GM06990 (cell line): ENCODE measurements around the gene OR14C36.
"Not testable (repeated sequence)": the region's sequence is repeated elsewhere in the genome, so short reads cannot be mapped to it uniquely, and the experiment has no call there.

ENCODE experiments used
- DNase-seq: peaks from one replicate; pipeline ENCODE4 v3.0.0-alpha.2; 2011; ENCODE audit not compliant: insufficient read length; ENCODE audit errors: extremely low read depth
- H3K27me3 ChIP-seq: replicated peaks from 2 replicates; pipeline ENCODE4 v1.6.0; 2011; ENCODE audit warnings: low read length; ENCODE audit not compliant: control insufficient read depth, insufficient read depth
- H3K36me3 ChIP-seq: 2 replicates; pipeline ENCODE4 v1.5.1; 2011; ENCODE audit warnings: low read length; ENCODE audit not compliant: control insufficient read depth, insufficient read depth
- H3K4me3 ChIP-seq: replicated peaks from 2 replicates; pipeline ENCODE4 v1.5.1; 2011; ENCODE audit warnings: low read depth, mild to moderate bottlenecking, control low read depth, low read length
- CTCF ChIP-seq: IDR thresholded peaks from 2 replicates; pipeline ENCODE4 v1.5.1; 2011; ENCODE audit warnings: low read length, control low read depth, mild to moderate bottlenecking, inconsistent platforms; ENCODE audit not compliant: insufficient read depth, poor library complexity, severe bottlenecking

Gene OR14C36, protein sequence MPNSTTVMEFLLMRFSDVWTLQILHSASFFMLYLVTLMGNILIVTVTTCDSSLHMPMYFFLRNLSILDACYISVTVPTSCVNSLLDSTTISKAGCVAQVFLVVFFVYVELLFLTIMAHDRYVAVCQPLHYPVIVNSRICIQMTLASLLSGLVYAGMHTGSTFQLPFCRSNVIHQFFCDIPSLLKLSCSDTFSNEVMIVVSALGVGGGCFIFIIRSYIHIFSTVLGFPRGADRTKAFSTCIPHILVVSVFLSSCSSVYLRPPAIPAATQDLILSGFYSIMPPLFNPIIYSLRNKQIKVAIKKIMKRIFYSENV

DNA sequence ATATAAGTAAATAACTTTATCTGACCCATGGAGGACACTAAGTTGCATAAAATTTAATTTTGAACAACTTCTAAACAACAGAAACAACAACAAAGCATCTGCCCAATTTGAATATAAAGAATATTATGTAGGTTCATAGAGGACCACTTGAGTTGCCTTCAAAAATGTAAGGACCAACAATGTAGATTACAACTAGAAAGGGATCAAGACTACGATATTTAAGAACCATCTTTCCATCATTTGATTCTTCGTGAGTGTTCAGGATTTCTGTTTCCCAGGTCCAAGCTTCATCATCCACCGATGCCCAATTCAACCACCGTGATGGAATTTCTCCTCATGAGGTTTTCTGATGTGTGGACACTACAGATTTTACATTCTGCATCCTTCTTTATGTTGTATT is at the start of gene OR14C36:
OR14C36 (plus strand) TSS at position 301 of the 400 bp plus-strand sequence; CDS start at position 301, 0 bp downstream.
- DNase-seq = no peak
- H3K4me3 ChIP-seq = no peak within 1 kb of the TSS
- TF ChIP-seq CTCF = no peak
- no peaks in the 10 kb centered on the region for H3K27me3 ChIP-seq
- H3K36me3 ChIP-seq = no peaks in the 10 kb centered on the region

- DNase-seq = no peak
- TF ChIP-seq CTCF = no peak
- no peaks in the 10 kb centered on the region for H3K36me3 ChIP-seq
- H3K27me3 ChIP-seq = no peaks in the 10 kb centered on the region
- H3K4me3 ChIP-seq = no peak within 1 kb of the TSS
Observed at GRCh38 chr1:248303324-248303723, 45.3 kb upstream of the OR14C36 start, which contains the start of gene OR2T12. Gene OR2T12 (minus strand): TSS chr1:248303424. CDS start chr1:248295578, 7,846 bp downstream.

GRCh38 chr1:248305672-248306071 is 42.9 kb upstream of the OR14C36 start:
- not testable (repeated sequence) for H3K27me3 ChIP-seq

GRCh38 chr1:248306103-248306502 is 42.5 kb upstream of the OR14C36 start:
- H3K4me3 ChIP-seq = no peak overlapping the region
- H3K27me3 ChIP-seq = no peaks in the 10 kb centered on the region
- DNase-seq = no peak
- H3K36me3 ChIP-seq = no peaks in the 10 kb centered on the region
- no peak for TF ChIP-seq CTCF

More at GRCh38 chr1:248305672-248306071, 42.9 kb upstream of the OR14C36 start:
- H3K36me3 ChIP-seq, H3K4me3 ChIP-seq, DNase-seq: not testable (repeated sequence)

DNA sequence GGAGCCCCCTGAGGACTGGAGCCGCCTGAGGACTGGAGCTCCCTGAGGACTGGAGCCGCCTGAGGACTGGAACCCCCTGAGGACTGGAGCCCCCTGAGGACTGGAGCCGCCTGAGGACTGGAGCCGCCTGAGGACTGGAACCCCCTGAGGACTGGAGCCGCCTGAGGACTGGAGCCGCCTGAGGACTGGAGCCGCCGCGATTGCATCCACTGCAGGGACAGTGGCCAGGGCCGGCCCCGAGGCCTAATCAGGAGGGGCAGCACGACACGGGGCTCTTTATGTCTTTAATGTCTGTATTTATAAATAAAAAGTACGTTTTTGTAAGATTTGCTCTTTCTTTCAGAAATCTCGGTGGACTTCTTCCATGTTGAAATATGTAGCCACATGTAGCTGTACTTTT is 41.8 kb upstream of the OR14C36 start:
- not testable (repeated sequence) for H3K27me3 ChIP-seq, H3K36me3 ChIP-seq, H3K4me3 ChIP-seq, DNase-seq

- no peak for DNase-seq
- TF ChIP-seq CTCF = no peak
- H3K36me3 ChIP-seq = no peaks in the 10 kb centered on the region
- no peaks in the 10 kb centered on the region for H3K27me3 ChIP-seq
- no peak overlapping the region for H3K4me3 ChIP-seq
Observed at GRCh38 chr1:248316796-248317195, 31.8 kb upstream of the OR14C36 start.
